Fibroblast of villous mesenchyme (primary cell): ENCODE measurements around the gene PRR14L. TPM values are rescaled to one million over a fixed set of nuclear protein-coding genes. Genes with fewer than 3 reads are reported as not detected.
"Not testable (repeated sequence)": the region's sequence is repeated elsewhere in the genome, so short reads cannot be mapped to it uniquely, and the experiment has no call there.

Source experiments
- DNase-seq: peaks from one replicate; pipeline ENCODE4 v3.0.0-alpha.2; 2010; ENCODE audit warnings: low read depth
- H3K4me3 ChIP-seq: 2 replicates; pipeline ENCODE4 v1.5.1; 2011; ENCODE audit warnings: low read depth, mild to moderate bottlenecking, low read length
- total RNA-seq: library from RNA; depleted of rRNA; stranded (reverse); fragments of >200 nt; gene quantifications from 2 replicates; pipeline ENCODE4 v1.2.3, GENCODE V29; 2012
- TF ChIP-seq, protein P1 (sequence below): IDR thresholded peaks from 2 replicates; pipeline ENCODE4 v1.5.1; 2012; ENCODE audit warnings: low read depth, mild to moderate bottlenecking, low read length; ENCODE audit not compliant: insufficient read depth

Gene PRR14L
- total RNA-seq, 1 donor = 30.2 TPM

DNA sequence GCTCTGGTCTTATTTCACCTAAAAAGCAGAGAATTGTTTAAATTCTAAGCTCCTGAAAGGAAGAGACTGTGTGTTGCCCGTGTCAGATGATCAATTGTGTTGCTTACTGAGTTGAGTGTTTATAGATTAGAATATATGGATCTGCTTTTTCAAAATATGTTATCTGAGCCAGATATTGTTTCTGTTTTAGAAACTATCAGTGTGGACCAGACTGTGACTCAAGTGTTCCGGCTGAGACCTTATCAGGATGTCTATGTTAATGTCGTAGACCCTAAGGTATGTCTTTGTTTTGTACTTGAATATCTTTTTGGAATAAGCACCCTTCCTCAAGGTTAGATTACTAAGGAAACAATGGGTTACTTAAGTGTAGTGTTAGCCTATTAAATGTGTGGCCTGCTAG lies 14.9 kb upstream of the PRR14L start:
- no peak overlapping the region for H3K4me3 ChIP-seq
- no peak for DNase-seq
- TF ChIP-seq, protein P1, sequence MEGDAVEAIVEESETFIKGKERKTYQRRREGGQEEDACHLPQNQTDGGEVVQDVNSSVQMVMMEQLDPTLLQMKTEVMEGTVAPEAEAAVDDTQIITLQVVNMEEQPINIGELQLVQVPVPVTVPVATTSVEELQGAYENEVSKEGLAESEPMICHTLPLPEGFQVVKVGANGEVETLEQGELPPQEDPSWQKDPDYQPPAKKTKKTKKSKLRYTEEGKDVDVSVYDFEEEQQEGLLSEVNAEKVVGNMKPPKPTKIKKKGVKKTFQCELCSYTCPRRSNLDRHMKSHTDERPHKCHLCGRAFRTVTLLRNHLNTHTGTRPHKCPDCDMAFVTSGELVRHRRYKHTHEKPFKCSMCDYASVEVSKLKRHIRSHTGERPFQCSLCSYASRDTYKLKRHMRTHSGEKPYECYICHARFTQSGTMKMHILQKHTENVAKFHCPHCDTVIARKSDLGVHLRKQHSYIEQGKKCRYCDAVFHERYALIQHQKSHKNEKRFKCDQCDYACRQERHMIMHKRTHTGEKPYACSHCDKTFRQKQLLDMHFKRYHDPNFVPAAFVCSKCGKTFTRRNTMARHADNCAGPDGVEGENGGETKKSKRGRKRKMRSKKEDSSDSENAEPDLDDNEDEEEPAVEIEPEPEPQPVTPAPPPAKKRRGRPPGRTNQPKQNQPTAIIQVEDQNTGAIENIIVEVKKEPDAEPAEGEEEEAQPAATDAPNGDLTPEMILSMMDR = no peak

DNA sequence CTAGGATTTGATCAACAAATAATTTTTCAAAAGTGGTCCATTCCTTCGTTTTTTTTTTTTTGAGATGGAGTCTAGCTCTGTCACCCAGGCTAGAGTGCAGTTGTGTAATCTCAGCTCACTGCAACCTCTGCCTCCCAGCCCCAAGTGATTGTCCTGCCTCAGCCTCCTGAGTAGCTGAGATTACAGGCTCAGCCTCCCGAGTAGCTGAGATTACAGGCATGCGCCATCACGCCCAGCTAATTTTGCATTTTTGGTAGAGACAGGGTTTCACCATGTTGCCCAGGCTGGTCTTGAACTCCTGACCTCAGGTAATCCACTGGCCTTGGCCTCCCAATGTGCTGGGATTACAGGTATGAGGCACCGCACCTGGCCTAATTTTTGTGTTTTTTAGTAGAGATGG lies 8.9 kb upstream of the PRR14L start:
- not testable (repeated sequence) for DNase-seq, H3K4me3 ChIP-seq

DNA sequence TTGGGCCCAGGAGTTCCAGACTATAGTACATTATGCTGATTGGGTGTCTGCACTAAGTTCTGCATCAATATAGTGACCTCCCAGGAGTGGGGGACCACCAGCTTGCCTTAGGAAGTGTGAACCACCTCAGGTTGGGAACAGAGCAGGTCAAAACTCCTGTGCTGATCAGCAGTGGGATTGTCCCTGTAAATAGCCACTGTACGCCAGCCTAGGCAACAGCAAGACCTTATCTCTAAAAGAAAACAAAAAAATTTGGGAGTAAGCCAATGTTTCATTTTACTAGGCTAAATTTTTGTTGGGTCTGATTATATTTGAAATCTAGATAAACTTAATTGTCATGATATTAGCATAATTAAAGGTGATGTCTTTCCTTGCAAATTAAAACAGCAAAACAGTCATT lies 7.3 kb upstream of the PRR14L start:
- no peak overlapping the region for H3K4me3 ChIP-seq
- no peak for DNase-seq
- TF ChIP-seq, protein P1 = no peak

DNA sequence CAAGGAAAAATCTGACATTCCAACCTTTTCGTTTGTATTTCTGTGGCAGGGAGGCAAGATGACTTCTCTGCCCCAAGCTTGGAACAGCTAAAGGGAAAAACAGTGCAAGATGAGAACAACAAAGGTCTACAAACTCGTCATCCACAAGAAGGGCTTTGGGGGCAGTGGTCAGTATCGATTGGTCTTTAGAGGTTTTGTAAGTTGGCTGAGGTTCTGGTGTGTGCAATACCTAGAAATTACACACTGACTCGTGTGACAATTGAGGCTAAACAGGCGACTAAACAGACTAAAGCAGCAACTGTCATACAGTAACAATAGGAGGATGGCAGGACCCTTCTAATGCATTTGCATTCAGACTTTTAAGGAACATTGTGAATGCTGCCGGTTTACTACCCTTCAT lies 4.9 kb upstream of the PRR14L start:
- no peak for DNase-seq
- TF ChIP-seq, protein P1 = no peak

DNA sequence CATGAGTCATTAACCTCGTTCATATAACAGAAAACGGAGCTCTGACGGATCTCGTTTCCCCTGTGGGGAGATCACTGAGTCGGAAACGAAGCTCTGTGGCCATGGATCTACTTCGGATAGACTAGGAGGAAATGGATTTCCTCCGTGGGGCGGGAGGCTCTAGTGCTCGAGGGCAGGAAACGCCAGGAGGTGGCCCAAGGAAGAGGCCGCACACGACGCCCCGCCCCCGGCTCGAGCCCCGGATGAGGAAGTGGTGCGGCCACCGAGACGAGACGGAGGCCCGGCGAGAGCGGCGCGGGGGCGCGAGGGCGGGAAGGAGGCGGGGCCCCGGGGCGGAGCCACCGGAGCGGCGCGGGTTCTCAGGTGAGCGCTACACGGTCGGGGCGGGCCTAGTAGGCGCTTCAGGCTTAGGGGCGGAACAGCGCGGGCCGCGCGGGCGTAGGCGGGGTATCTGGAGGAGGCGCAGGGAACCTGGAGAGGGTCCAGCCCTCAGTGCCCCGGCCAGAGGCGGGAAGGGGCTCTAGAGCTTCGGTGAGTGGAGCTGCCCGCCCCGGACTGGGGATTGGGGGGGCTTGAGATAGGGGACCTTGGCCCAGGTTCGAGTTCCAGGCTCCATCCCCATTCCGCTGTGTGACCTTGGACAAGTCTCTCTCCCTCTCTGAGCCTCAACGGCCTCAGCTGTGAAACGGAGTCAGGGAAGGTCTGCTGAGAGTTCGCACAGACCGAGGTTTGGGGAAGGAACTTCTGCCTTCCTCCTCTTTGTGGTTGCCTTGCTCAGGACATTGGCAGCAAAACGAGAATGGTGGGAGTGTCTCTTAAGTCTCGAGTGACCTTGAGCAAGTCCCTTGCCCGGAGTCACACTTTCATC lies 3.9 kb upstream of the PRR14L start, which contains the start of gene DEPDC5:
TSS of gene DEPDC5 (plus strand) at position 386 of the 868 bp plus-strand sequence. CDS start 903 bp downstream, outside the sequence.
- TF ChIP-seq, protein P1 = no peak
- peak within 1 kb of the TSS; percentile 74 for H3K4me3 ChIP-seq
- DNase-seq = peak; percentile 94

More for the DNA sequence above, 4.9 kb upstream of the PRR14L start:
- H3K4me3 ChIP-seq = peak overlapping the region; percentile 74

DNA sequence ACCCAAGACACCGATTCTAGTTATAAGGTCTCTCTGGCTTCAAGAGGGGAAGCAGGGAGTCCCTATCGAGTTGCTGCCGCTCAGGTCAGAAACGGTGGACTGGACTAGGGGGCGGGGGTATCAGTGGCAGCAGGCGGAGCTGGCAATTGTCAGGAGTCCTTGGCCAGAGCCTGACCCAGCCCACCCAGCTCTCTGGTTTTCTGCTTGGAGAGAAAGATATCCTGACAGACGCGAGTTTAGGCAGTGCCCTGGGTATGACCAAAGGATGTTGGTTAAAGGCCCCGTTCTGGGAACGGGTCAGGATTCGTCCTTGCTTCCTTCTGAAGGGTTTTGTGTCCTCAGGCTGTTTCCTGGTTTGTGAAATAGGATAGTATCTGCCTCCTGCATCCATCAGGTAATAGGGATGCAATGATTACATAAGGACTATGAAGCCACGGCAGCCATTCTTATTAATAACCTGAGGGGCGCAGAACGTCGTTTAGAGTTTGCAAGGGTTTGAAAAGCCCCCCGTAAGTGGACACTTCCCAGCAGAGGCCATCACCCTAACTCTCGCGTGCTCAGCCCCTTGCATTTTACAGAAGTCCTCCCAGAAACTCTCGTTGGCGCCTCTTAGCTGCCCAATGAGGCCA lies 3.2 kb upstream of the PRR14L start:
- DNase-seq = peak; percentile 22
- peak overlapping the region; percentile 74 for H3K4me3 ChIP-seq
- TF ChIP-seq, protein P1 = no peak

DNA sequence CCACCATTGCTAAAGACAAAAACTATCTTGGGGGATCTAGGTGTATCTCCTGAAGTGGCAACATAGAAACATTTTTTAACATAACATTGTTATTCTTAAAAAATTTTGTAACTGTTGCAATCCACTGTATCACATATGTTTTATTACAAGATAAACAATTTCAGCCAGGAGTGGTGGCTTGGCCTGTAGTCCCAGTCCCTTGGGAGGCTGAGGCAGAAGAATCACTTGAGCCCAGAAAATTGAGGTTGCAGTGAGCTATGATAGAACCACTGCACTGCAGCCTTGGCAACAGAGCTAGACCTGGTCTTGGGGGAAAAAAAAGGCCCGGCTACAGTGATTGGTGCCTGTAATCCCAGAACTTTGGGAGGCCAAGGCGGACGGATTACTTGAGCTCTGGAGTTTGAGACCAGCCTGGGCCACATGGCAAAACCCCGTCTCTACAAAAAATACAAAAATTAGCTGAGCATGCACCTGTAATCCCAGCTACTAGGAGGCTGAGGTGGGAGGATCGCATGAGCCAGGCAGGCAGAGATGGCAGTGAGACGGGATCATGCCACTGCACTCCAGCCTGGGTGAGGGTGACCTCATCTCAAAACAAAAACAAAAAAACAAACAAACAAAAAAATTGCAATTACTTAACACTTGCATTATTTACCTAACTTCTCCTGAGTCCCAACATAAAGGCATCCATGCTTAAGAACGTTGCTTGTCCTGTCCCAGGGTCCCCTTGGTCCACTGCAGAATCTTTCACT lies 2.3 kb upstream of the PRR14L start:
- TF ChIP-seq, protein P1 = no peak
- no peak for DNase-seq
- no peak overlapping the region for H3K4me3 ChIP-seq
